Fibroblast of mammary gland (primary cell): ENCODE data around the gene GAGE2A.

Source experiments
- DNase-seq: peaks from one replicate; pipeline ENCODE4 v3.0.0-alpha.2; 2010; ENCODE audit warnings: low read depth
- H3K4me3 ChIP-seq: 2 replicates; pipeline ENCODE4 v1.5.1; 2011; ENCODE audit warnings: low read depth, mild to moderate bottlenecking, low read length, moderate library complexity; ENCODE audit not compliant: control insufficient read depth
- TF ChIP-seq, protein P1 (sequence below): conservative IDR thresholded peaks from 2 replicates; pipeline ENCODE4 v1.5.1; 2011; ENCODE audit warnings: low read depth, low read length, inconsistent platforms; ENCODE audit not compliant: control insufficient read depth, insufficient read depth

The GAGE2A gene

GRCh38 chrX:49618574-49618973 lies 29.3 kb downstream of the GAGE2A start:
- TF ChIP-seq, protein P1, sequence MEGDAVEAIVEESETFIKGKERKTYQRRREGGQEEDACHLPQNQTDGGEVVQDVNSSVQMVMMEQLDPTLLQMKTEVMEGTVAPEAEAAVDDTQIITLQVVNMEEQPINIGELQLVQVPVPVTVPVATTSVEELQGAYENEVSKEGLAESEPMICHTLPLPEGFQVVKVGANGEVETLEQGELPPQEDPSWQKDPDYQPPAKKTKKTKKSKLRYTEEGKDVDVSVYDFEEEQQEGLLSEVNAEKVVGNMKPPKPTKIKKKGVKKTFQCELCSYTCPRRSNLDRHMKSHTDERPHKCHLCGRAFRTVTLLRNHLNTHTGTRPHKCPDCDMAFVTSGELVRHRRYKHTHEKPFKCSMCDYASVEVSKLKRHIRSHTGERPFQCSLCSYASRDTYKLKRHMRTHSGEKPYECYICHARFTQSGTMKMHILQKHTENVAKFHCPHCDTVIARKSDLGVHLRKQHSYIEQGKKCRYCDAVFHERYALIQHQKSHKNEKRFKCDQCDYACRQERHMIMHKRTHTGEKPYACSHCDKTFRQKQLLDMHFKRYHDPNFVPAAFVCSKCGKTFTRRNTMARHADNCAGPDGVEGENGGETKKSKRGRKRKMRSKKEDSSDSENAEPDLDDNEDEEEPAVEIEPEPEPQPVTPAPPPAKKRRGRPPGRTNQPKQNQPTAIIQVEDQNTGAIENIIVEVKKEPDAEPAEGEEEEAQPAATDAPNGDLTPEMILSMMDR, result no peak
- no peak overlapping the region for H3K4me3 ChIP-seq
- no peak for DNase-seq

DNA sequence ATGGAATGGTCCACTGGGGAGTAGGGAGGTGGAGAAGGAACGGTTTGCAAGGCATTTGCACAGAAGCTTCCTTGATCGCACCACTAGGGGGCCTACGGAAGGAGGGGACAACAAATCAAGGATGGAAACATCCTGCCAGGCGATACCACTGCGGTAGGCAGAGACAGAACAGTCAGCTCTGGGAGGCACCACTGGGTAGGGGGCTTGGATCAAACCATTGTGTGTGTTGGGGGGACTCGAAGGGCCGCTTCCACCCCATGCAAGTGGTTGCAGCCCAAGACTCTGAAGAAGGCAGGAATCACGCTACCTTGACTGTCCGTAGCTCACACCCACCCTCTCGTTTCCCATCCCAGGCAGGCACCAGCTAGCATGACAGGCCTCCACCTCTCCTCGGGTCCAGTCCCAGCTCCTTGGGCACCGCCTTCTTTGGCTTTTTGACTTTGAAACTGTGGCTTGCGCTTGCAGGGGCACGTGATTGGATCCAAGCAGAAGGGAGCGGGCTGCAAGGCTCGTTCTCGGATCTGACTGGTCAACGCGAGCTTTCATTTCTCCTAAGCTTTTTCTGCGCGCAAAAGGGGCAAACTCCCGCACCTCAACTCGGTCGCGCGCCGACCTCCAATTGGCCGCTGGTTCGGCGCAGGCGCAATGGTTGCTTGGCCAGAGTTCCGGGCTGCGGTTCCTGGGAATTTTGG lies 37.9 kb downstream of the GAGE2A start:
- peak; percentile 3 for DNase-seq
- TF ChIP-seq, protein P1, result peak; percentile 27
- no peak overlapping the region for H3K4me3 ChIP-seq

- H3K4me3 ChIP-seq, result no peak overlapping the region
- TF ChIP-seq, protein P1, result no peak
- no peak for DNase-seq
These were observed 55.8 kb downstream of the GAGE2A start for GRCh38 chrX:49644991-49645637.
